ENCODE results near the gene OR4K2.

OR4K2 gene

GRCh38 chr14:19902409-19902808, 27.5 kb downstream of the OR4K2 start:
- Histone ChIP-seq H3K9ac (ENCODE audit: low read length) (no peak overlapping the region), H3K4me1 (ENCODE audit: control insufficient read depth, insufficient read depth, low read length) (no peaks in the 10 kb centered on the region), H3K9me3 (ENCODE audit: control insufficient read depth, low read length) (no peaks in the 10 kb centered on the region), H3K36me3 (ENCODE audit: control insufficient read depth, insufficient read depth, low read length, severe bottlenecking) (no peaks in the 10 kb centered on the region), H3K27me3 (replicated peaks; ENCODE audit: control insufficient read depth, insufficient read depth, low read length) (no peaks in the 10 kb centered on the region), H3K4me3 (ENCODE audit: low read length) (no peak overlapping the region)
- no peak for DNase-seq (ENCODE audit: low read depth)

DNA sequence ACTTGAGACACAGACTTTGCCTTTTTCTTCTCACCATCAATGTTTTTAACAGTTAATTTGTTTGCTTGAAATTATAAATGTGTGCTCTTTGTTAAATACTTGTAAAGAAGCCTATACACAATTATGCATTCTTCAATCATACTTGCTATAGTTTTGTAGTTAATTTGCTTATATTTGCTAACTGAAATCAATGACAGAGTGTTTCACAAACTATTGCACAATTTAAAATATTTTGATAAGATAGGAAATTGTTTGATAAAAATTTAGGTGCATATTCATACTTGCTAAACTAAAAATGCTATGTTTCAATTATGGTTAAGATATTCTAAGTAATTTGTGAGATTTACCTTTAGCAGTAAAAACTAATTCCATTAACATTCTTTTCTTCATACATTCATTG, 31.7 kb downstream of the OR4K2 start:
- H3K9me3 ChIP-seq (ENCODE audit: control insufficient read depth, low read length), result peaks cover 5% of the 10 kb centered on the region
- no peaks in the 10 kb centered on the region for H3K4me1 ChIP-seq (ENCODE audit: control insufficient read depth, insufficient read depth, low read length)
- H3K27me3 ChIP-seq (replicated peaks; ENCODE audit: control insufficient read depth, insufficient read depth, low read length), result no peaks in the 10 kb centered on the region
- H3K36me3 ChIP-seq (ENCODE audit: control insufficient read depth, insufficient read depth, low read length, severe bottlenecking), result no peaks in the 10 kb centered on the region
- no peak overlapping the region for H3K4me3 ChIP-seq (ENCODE audit: low read length)
- DNase-seq (ENCODE audit: low read depth), result no peak
- no peak overlapping the region for H3K9ac ChIP-seq (ENCODE audit: low read length)

GRCh38 chr14:19911114-19911513, 36.2 kb downstream of the OR4K2 start:
- Histone ChIP-seq H3K4me3 (ENCODE audit: low read length) (no peak overlapping the region), H3K27me3 (replicated peaks; ENCODE audit: control insufficient read depth, insufficient read depth, low read length) (no peaks in the 10 kb centered on the region), H3K9ac (ENCODE audit: low read length) (no peak overlapping the region), H3K36me3 (ENCODE audit: control insufficient read depth, insufficient read depth, low read length, severe bottlenecking) (no peaks in the 10 kb centered on the region), H3K9me3 (ENCODE audit: control insufficient read depth, low read length) (peaks cover 5% of the 10 kb centered on the region), H3K4me1 (ENCODE audit: control insufficient read depth, insufficient read depth, low read length) (no peaks in the 10 kb centered on the region)
- DNase-seq (ENCODE audit: low read depth), result no peak

GRCh38 chr14:19917243-19917642, 42.3 kb downstream of the OR4K2 start:
- Histone ChIP-seq H3K36me3 (ENCODE audit: control insufficient read depth, insufficient read depth, low read length, severe bottlenecking) (no peaks in the 10 kb centered on the region), H3K9ac (ENCODE audit: low read length) (no peak overlapping the region), H3K27me3 (replicated peaks; ENCODE audit: control insufficient read depth, insufficient read depth, low read length) (no peaks in the 10 kb centered on the region), H3K9me3 (ENCODE audit: control insufficient read depth, low read length) (no peaks in the 10 kb centered on the region), H3K4me3 (ENCODE audit: low read length) (no peak overlapping the region), H3K4me1 (ENCODE audit: control insufficient read depth, insufficient read depth, low read length) (no peaks in the 10 kb centered on the region)
- DNase-seq (ENCODE audit: low read depth), result no peak

DNA sequence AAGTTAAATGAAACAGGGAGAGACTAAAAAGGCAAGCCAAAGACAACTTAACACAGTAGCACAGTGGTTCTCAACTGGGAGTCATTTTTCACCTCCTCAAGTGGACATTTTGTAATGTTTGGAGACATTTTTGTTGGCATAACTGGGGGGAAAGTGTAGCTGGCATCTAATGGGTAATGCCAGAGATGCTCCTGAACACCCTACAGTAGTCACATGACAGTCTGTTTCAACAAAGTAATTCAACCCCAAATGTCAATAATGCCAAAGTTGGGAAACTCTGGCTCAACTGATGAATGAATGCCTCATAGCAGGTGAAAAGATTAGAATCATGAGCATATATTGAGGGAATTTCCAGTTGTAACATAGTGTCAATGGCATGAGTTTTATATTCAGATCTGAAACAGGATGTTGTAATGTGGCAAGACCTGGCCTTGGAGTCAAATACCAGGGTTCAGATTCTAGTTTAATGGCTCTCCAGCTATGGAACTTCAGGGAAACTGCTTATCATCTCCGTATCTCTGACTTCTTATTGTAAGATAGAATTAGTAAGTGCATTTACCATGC, 43.1 kb downstream of the OR4K2 start:
- H3K36me3 ChIP-seq (ENCODE audit: control insufficient read depth, insufficient read depth, low read length, severe bottlenecking), result no peaks in the 10 kb centered on the region
- no peaks in the 10 kb centered on the region for H3K4me1 ChIP-seq (ENCODE audit: control insufficient read depth, insufficient read depth, low read length)
- H3K4me3 ChIP-seq (ENCODE audit: low read length), result no peak overlapping the region
- no peak for DNase-seq (ENCODE audit: low read depth)
- no peak overlapping the region for H3K9ac ChIP-seq (ENCODE audit: low read length)
- H3K27me3 ChIP-seq (replicated peaks; ENCODE audit: control insufficient read depth, insufficient read depth, low read length), result no peaks in the 10 kb centered on the region
- no peaks in the 10 kb centered on the region for H3K9me3 ChIP-seq (ENCODE audit: control insufficient read depth, low read length)

GRCh38 chr14:19918553-19919264, 43.8 kb downstream of the OR4K2 start:
- H3K27me3 ChIP-seq (replicated peaks; ENCODE audit: control insufficient read depth, insufficient read depth, low read length), result no peaks in the 10 kb centered on the region
- H3K9ac ChIP-seq (ENCODE audit: low read length), result no peak overlapping the region
- H3K4me3 ChIP-seq (ENCODE audit: low read length), result no peak overlapping the region
- no peaks in the 10 kb centered on the region for H3K4me1 ChIP-seq (ENCODE audit: control insufficient read depth, insufficient read depth, low read length)
- H3K9me3 ChIP-seq (ENCODE audit: control insufficient read depth, low read length), result no peaks in the 10 kb centered on the region
- DNase-seq (ENCODE audit: low read depth), result no peak
- H3K36me3 ChIP-seq (ENCODE audit: control insufficient read depth, insufficient read depth, low read length, severe bottlenecking), result no peaks in the 10 kb centered on the region

GRCh38 chr14:19920021-19920657, 45.2 kb downstream of the OR4K2 start, which contains the start of gene OR4K5:
Gene OR4K5 (plus strand): TSS chr14:19920607. CDS start chr14:19920607, 0 bp downstream.
- no peak within 1 kb of the TSS for H3K9ac ChIP-seq (ENCODE audit: low read length)
- no peaks in the 10 kb centered on the region for H3K27me3 ChIP-seq (replicated peaks; ENCODE audit: control insufficient read depth, insufficient read depth, low read length)
- H3K4me3 ChIP-seq (ENCODE audit: low read length), result no peak within 1 kb of the TSS
- DNase-seq (ENCODE audit: low read depth), result no peak
- H3K36me3 ChIP-seq (ENCODE audit: control insufficient read depth, insufficient read depth, low read length, severe bottlenecking), result no peaks in the 10 kb centered on the region
- no peaks in the 10 kb centered on the region for H3K4me1 ChIP-seq (ENCODE audit: control insufficient read depth, insufficient read depth, low read length)
- H3K9me3 ChIP-seq (ENCODE audit: control insufficient read depth, low read length), result no peaks in the 10 kb centered on the region

DNA sequence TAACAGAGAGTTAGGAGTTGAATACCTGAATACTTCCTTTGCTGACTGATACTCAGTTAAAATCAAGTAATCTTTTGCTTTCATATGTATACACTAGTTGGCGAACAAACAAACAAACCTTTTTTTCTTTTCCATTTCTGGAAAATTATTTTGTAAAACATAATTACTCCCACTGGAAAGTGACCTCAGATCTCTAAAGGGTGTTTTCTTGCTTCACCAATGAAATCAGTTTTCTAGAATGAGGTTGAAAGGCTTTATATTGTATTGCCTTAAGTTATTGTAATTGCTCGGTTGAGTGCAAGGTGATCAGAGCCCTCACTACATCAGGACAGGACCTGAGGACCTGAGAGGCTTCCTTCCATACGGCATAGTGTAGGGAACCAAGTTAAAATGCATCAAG, 55.7 kb downstream of the OR4K2 start, which contains the start of gene OR4K1:
Gene OR4K1 (plus strand): TSS at position 301 of the 400 bp plus-strand sequence. CDS start 4,750 bp downstream, outside the sequence.
- DNase-seq (ENCODE audit: low read depth), result no peak
- Histone ChIP-seq H3K9me3 (ENCODE audit: control insufficient read depth, low read length) (no peaks in the 10 kb centered on the region), H3K4me1 (ENCODE audit: control insufficient read depth, insufficient read depth, low read length) (no peaks in the 10 kb centered on the region), H3K36me3 (ENCODE audit: control insufficient read depth, insufficient read depth, low read length, severe bottlenecking) (no peaks in the 10 kb centered on the region), H3K4me3 (ENCODE audit: low read length) (no peak within 1 kb of the TSS), H3K9ac (ENCODE audit: low read length) (no peak within 1 kb of the TSS), H3K27me3 (replicated peaks; ENCODE audit: control insufficient read depth, insufficient read depth, low read length) (no peaks in the 10 kb centered on the region)
